IMR-90 (cell line): Measurements from ENCODE around the gene MYH11. TPM values are rescaled to one million over a fixed set of nuclear protein-coding genes. Genes with fewer than 3 reads are reported as not detected.

Source experiments
- ATAC-seq: fragments of 200-7000 bp; cut with Tn5 transposase; 2 replicates; pipeline ENCODE4 v1.9.1; 2020; ENCODE audit warnings: low read depth, mild to moderate bottlenecking, moderate library complexity
- BruUV-seq: library from RNA; stranded (reverse); fragments of 400-500 nt; replicated peaks from 2 replicates; lab custom pipeline; 2021; lab: Mats Ljungman, UMichigan
- CTCF ChIA-PET: fragments of 300-600 bp; formaldehyde crosslinking; extraction: SDS; loops from one replicate; lab custom pipeline; 2021; ENCODE audit warnings: antibody characterized with exemption; lab: Yijun Ruan, JAX
- POLR2A ChIA-PET: fragments of 300-600 bp; sonication (Branson Sonifier 250); formaldehyde crosslinking; loops from one replicate; lab custom pipeline; 2022; ENCODE audit warnings: antibody characterized with exemption; ENCODE audit not compliant: unreplicated experiment; lab: Charles Lee
- DNase-seq: peaks from one replicate; pipeline ENCODE4 v3.0.0; 2013
- H2AFZ ChIP-seq: replicated peaks from 2 replicates; pipeline ENCODE3; 2013; ENCODE audit warnings: low read length, mild to moderate bottlenecking; ENCODE audit not compliant: poor library complexity
- H2AK5ac ChIP-seq: 2 replicates; pipeline ENCODE4 v1.6.1; 2013; ENCODE audit warnings: low read depth, low read length, inconsistent platforms
- H2AK9ac ChIP-seq: replicated peaks from 2 replicates; pipeline ENCODE3; 2013; ENCODE audit warnings: mild to moderate bottlenecking, low read depth, low read length, moderate library complexity; ENCODE audit not compliant: poor library complexity
- H2BK120ac ChIP-seq: 2 replicates; pipeline ENCODE4 v1.6.1; 2013; ENCODE audit warnings: low read depth, low read length, inconsistent platforms
- H2BK15ac ChIP-seq: 3 replicates; pipeline ENCODE4 v1.6.1; 2013; ENCODE audit warnings: low read depth, low read length, inconsistent platforms
- H2BK20ac ChIP-seq: 2 replicates; pipeline ENCODE4 v1.6.1; 2013; ENCODE audit warnings: low read depth, mild to moderate bottlenecking, inconsistent platforms, low read length, moderate library complexity
- H2BK5ac ChIP-seq: 2 replicates; pipeline ENCODE4 v1.6.1; 2013; ENCODE audit warnings: mild to moderate bottlenecking, low read depth, low read length, inconsistent platforms; ENCODE audit not compliant: poor library complexity, severe bottlenecking
- H3K14ac ChIP-seq: replicated peaks from 2 replicates; pipeline ENCODE4 v1.6.1; 2013; ENCODE audit warnings: low read depth, low read length, inconsistent platforms
- H3K18ac ChIP-seq: 2 replicates; pipeline ENCODE4 v1.6.1; 2013; ENCODE audit warnings: low read depth, low read length, control low read depth
- H3K23ac ChIP-seq: 2 replicates; pipeline ENCODE4 v1.6.1; 2013; ENCODE audit warnings: low read depth, low read length, inconsistent platforms
- H3K27ac ChIP-seq: 2 replicates; pipeline ENCODE4 v1.5.1; 2013; ENCODE audit warnings: mild to moderate bottlenecking, control low read depth, low read length; ENCODE audit not compliant: insufficient read depth
- H3K27me3 ChIP-seq: 2 replicates; pipeline ENCODE4 v1.6.1; 2013; ENCODE audit warnings: low read length; ENCODE audit not compliant: control insufficient read depth, insufficient read depth
- H3K36me3 ChIP-seq: 2 replicates; pipeline ENCODE4 v1.6.1; 2013; ENCODE audit warnings: low read length, mixed read lengths; ENCODE audit not compliant: control insufficient read depth, insufficient read depth
- H3K4ac ChIP-seq: 2 replicates; pipeline ENCODE4 v1.6.1; 2013; ENCODE audit warnings: low read depth, low read length, inconsistent platforms
- H3K4me1 ChIP-seq: 2 replicates; pipeline ENCODE4 v1.6.1; 2013; ENCODE audit warnings: low read length, mixed read lengths; ENCODE audit not compliant: control insufficient read depth, insufficient read depth
- H3K4me2 ChIP-seq: 2 replicates; pipeline ENCODE4 v1.6.1; 2013; ENCODE audit warnings: low read depth, mild to moderate bottlenecking, control low read depth, low read length, moderate library complexity
- H3K4me3 ChIP-seq: 2 replicates; pipeline ENCODE4 v1.5.1; 2013; ENCODE audit warnings: low read depth, mild to moderate bottlenecking, control low read depth, low read length, moderate library complexity; ENCODE audit not compliant: insufficient read depth
- H3K56ac ChIP-seq: 2 replicates; pipeline ENCODE4 v1.6.1; 2013; ENCODE audit warnings: low read length, inconsistent platforms; ENCODE audit not compliant: insufficient read depth; ENCODE audit errors: extremely low read depth
- H3K79me1 ChIP-seq, 2 experiments: 2 replicates each; pipeline ENCODE4 v1.6.1; 2013; ENCODE audit warnings: low read length in 2 of 2, inconsistent platforms in 1 of 2, low read depth in 1 of 2
- H3K9ac ChIP-seq: 2 replicates; pipeline ENCODE4 v1.6.1; 2013; ENCODE audit warnings: low read depth, low read length, control low read depth
- H3K9me1 ChIP-seq: 2 replicates; pipeline ENCODE4 v1.6.1; 2013; ENCODE audit warnings: low read length, inconsistent platforms; ENCODE audit not compliant: insufficient read depth
- H3K9me3 ChIP-seq: 2 replicates; pipeline ENCODE4 v1.6.1; 2013; ENCODE audit warnings: low read length; ENCODE audit not compliant: control insufficient read depth, insufficient read depth
- H4K20me1 ChIP-seq: 2 replicates; pipeline ENCODE4 v1.6.1; 2013; ENCODE audit warnings: low read length, inconsistent platforms; ENCODE audit not compliant: insufficient read depth
- H4K5ac ChIP-seq: 2 replicates; pipeline ENCODE4 v1.6.1; 2013; ENCODE audit warnings: mild to moderate bottlenecking, low read depth, low read length, control low read depth
- H4K8ac ChIP-seq, 2 experiments: 2 replicates each; pipeline ENCODE4 v1.6.1; 2013; ENCODE audit warnings: low read depth in 2 of 2, low read length in 2 of 2, control low read depth in 1 of 2, inconsistent platforms in 1 of 2
- H4K91ac ChIP-seq: 2 replicates; pipeline ENCODE4 v1.6.1; 2013; ENCODE audit warnings: low read depth, low read length, inconsistent platforms; ENCODE audit not compliant: insufficient read depth
- BHLHE40 ChIP-seq: fragments of 150-350 bp; IDR thresholded peaks from 2 replicates; pipeline ENCODE4 v1.6.1; 2016; ENCODE audit warnings: mild to moderate bottlenecking, low read depth, low read length
- CEBPB ChIP-seq: IDR thresholded peaks from 2 replicates; pipeline ENCODE4 v1.6.1; 2012; ENCODE audit warnings: low read depth, low read length, improper control_type of control experiment
- CHD1 ChIP-seq: IDR thresholded peaks from 2 replicates; pipeline ENCODE4 v1.6.1; 2012; ENCODE audit warnings: low read depth, low read length, improper control_type of control experiment
- FOS ChIP-seq: fragments of 150-350 bp; IDR thresholded peaks from 2 replicates; pipeline ENCODE4 v1.6.1; 2016; ENCODE audit warnings: low read depth, low read length
- MAFK ChIP-seq: IDR thresholded peaks from 2 replicates; pipeline ENCODE4 v1.6.1; 2012; ENCODE audit warnings: low read depth, low read length, improper control_type of control experiment
- MAZ ChIP-seq: IDR thresholded peaks from 2 replicates; pipeline ENCODE4 v1.6.1; 2012; ENCODE audit warnings: low read depth, mild to moderate bottlenecking, low read length, improper control_type of control experiment, moderate library complexity, borderline replicate concordance
- MXI1 ChIP-seq: IDR thresholded peaks from 2 replicates; pipeline ENCODE4 v1.6.1; 2012; ENCODE audit warnings: low read depth, mild to moderate bottlenecking, low read length, moderate library complexity, borderline replicate concordance
- NFE2L2 ChIP-seq: fragments of 150-350 bp; IDR thresholded peaks from 2 replicates; pipeline ENCODE4 v1.6.1; 2016; ENCODE audit warnings: low read depth, mild to moderate bottlenecking, low read length
- POLR2A ChIP-seq: IDR thresholded peaks from 2 replicates; pipeline ENCODE4 v1.6.1; 2012; ENCODE audit warnings: mild to moderate bottlenecking, low read depth, low read length
- RAD21 ChIP-seq: IDR thresholded peaks from 2 replicates; pipeline ENCODE4 v1.6.1; 2012; ENCODE audit warnings: low read length, improper control_type of control experiment
- RCOR1 ChIP-seq: IDR thresholded peaks from 2 replicates; pipeline ENCODE4 v1.6.1; 2012; ENCODE audit warnings: mild to moderate bottlenecking, low read length, improper control_type of control experiment; ENCODE audit not compliant: insufficient replicate concordance
- RFX5 ChIP-seq: IDR thresholded peaks from 2 replicates; pipeline ENCODE4 v1.8.0; 2012; ENCODE audit warnings: low read depth, mild to moderate bottlenecking, low read length, moderate library complexity
- SMC3 ChIP-seq: fragments of 150-350 bp; IDR thresholded peaks from 2 replicates; pipeline ENCODE4 v1.6.1; 2016; ENCODE audit warnings: low read depth, mild to moderate bottlenecking, antibody characterized with exemption, low read length, moderate library complexity
- WGBS, 2 experiments: methylation state at CpG; one replicate each; pipeline versions ENCODE4 v1.1.5 to v1.1.7; 2013; ENCODE audit warnings: missing lambda C conversion rate in 2 of 2; ENCODE audit not compliant: insufficient read length in 1 of 2; ENCODE audit errors: extremely low coverage in 2 of 2; 5-methylcytosine and 5-hydroxymethylcytosine counted together
- dilution Hi-C: fragments of 300-500 bp; cut with HindIII; formaldehyde crosslinking; loops from one replicate; pipeline ENCODE4 v1.14.3; 2018; ENCODE audit warnings: low sequenced_read_pairs; ENCODE audit not compliant: unreplicated experiment
- in situ Hi-C: fragments of 300-500 bp; cut with MboI; formaldehyde crosslinking; loops from 3 replicates; pipeline ENCODE4 v1.14.3; 2019; ENCODE audit warnings: low sequenced_read_pairs, inconsistent platforms, mixed read lengths
- intact Hi-C: fragments of 100-400 bp; cut with micrococcal nuclease; formaldehyde crosslinking; loops from 2 replicates; pipeline ENCODE4 v1.10.0; 2022
- polyA plus RNA-seq, 3 experiments: library from polyadenylated mRNA; depleted of rRNA; stranded (reverse); fragments of >200 nt; gene quantifications; 2 replicates each; pipeline ENCODE4 v1.2.3, GENCODE V29; 2012; ENCODE audit warnings: low replicate concordance in 1 of 3
- total RNA-seq: library from RNA; depleted of rRNA; stranded (reverse); fragments of >200 nt; gene quantifications from 2 replicates; pipeline ENCODE4 v1.2.3, GENCODE V29; 2012
- TF ChIP-seq, protein P1 (sequence below): fragments of 150-350 bp; IDR thresholded peaks from 2 replicates; pipeline ENCODE4 v1.6.1; 2017; ENCODE audit warnings: mild to moderate bottlenecking, antibody characterized with exemption, low read length, low read depth
- TF ChIP-seq, protein P2 (sequence below): conservative IDR thresholded peaks from 2 replicates; pipeline ENCODE4 v1.5.1; 2012; ENCODE audit warnings: mild to moderate bottlenecking, low read depth, low read length, improper control_type of control experiment
- TF ChIP-seq, protein P3 (sequence below): fragments of 150-350 bp; IDR thresholded peaks from 2 replicates; pipeline ENCODE4 v1.6.1; 2016; ENCODE audit warnings: low read depth, mild to moderate bottlenecking, low read length, moderate library complexity, borderline replicate concordance

The MYH11 gene
- total and polyA plus RNA-seq, 2 of the 4 experiments (the other 2 are of a cell fraction) = under 0.01 to 0.12 TPM

DNA sequence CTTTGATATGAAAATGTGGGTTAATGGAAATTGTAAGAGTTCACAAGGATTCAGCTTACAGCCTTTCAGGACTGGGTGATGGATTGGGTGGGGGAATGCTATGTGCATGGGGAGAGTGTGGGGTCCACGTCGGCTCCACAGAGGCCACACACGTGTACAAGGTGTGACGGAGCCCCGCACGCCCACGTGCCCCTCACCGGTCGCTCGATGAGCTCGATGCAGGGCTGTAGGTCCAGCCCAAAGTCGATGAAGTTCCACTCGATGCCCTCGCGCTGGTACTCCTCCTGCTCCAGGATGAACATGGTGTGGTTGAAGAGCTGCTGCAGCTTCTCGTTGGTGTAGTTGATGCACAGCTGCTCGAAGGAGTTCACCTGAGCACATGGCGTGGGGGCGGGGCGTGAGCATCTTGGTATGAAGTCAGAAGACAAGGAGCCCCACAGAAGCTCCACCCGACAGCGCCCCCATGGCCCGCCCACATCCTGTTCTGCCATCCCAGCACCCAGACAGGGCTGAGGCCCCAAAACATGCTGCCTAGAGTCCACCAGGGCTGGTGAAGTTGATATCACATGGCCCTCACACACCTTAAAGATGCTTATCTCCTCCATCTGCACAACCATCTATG lies 99.1 kb downstream of the MYH11 start:
- intact Hi-C loops (no loop called here), in situ Hi-C loops (no loop called here), dilution Hi-C loops (no loop called here)
- no peaks in the 10 kb centered on the region for H3K4me1 ChIP-seq
- ChIA-PET POLR2A (no interaction called here), CTCF (interaction anchor here (0.6 to 1.0 kb wide), 2 partner anchors 8 to 13 kb away, joined by 4 to 5 read pairs; no protein-coding TSS in a partner anchor)
- H2AK9ac ChIP-seq = no peak overlapping the region
- H4K20me1 ChIP-seq = no peaks in the 10 kb centered on the region
- H3K4me3 ChIP-seq = no peak overlapping the region
- DNase-seq (no peak), ATAC-seq (no peak)
- no peak overlapping the region for H2BK120ac ChIP-seq
- no peak overlapping the region for H4K91ac ChIP-seq
- no peak overlapping the region for H2BK20ac ChIP-seq
- H3K4me2 ChIP-seq = no peak overlapping the region
- no peak overlapping the region for H4K5ac ChIP-seq
- H2BK5ac ChIP-seq = no peak overlapping the region
- no peak overlapping the region for H3K9ac ChIP-seq
- no peak for TF ChIP-seq MAFK
- TF ChIP-seq BHLHE40 = no peak
- no peak for TF ChIP-seq MAZ
- TF ChIP-seq POLR2A = no peak
- TF ChIP-seq, protein P1, sequence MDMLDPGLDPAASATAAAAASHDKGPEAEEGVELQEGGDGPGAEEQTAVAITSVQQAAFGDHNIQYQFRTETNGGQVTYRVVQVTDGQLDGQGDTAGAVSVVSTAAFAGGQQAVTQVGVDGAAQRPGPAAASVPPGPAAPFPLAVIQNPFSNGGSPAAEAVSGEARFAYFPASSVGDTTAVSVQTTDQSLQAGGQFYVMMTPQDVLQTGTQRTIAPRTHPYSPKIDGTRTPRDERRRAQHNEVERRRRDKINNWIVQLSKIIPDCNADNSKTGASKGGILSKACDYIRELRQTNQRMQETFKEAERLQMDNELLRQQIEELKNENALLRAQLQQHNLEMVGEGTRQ = no peak
- TF ChIP-seq, protein P2, sequence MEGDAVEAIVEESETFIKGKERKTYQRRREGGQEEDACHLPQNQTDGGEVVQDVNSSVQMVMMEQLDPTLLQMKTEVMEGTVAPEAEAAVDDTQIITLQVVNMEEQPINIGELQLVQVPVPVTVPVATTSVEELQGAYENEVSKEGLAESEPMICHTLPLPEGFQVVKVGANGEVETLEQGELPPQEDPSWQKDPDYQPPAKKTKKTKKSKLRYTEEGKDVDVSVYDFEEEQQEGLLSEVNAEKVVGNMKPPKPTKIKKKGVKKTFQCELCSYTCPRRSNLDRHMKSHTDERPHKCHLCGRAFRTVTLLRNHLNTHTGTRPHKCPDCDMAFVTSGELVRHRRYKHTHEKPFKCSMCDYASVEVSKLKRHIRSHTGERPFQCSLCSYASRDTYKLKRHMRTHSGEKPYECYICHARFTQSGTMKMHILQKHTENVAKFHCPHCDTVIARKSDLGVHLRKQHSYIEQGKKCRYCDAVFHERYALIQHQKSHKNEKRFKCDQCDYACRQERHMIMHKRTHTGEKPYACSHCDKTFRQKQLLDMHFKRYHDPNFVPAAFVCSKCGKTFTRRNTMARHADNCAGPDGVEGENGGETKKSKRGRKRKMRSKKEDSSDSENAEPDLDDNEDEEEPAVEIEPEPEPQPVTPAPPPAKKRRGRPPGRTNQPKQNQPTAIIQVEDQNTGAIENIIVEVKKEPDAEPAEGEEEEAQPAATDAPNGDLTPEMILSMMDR = no peak
- TF ChIP-seq, protein P3, sequence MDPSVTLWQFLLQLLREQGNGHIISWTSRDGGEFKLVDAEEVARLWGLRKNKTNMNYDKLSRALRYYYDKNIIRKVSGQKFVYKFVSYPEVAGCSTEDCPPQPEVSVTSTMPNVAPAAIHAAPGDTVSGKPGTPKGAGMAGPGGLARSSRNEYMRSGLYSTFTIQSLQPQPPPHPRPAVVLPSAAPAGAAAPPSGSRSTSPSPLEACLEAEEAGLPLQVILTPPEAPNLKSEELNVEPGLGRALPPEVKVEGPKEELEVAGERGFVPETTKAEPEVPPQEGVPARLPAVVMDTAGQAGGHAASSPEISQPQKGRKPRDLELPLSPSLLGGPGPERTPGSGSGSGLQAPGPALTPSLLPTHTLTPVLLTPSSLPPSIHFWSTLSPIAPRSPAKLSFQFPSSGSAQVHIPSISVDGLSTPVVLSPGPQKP = no peak
- TF ChIP-seq RFX5 = no peak
- no peak for TF ChIP-seq MXI1
- no peak for TF ChIP-seq CHD1
- TF ChIP-seq SMC3 = no peak
- TF ChIP-seq RCOR1 = no peak
- no peak for TF ChIP-seq FOS
- TF ChIP-seq NFE2L2 = no peak
- TF ChIP-seq CEBPB = no peak
- no peak for TF ChIP-seq RAD21
- H3K79me1 ChIP-seq = no peaks in the 10 kb centered on the region
- H2AK5ac ChIP-seq = no peak overlapping the region
- H2AFZ ChIP-seq = no peak overlapping the region
- no peak overlapping the region for H3K27ac ChIP-seq
- WGBS, 2 experiments = 86% methylated on average over 13 of the region's 23 CpGs; no CpG with 5 or more reads in 1 of the 2 experiments
- H3K14ac ChIP-seq = no peak overlapping the region
- H3K23ac ChIP-seq = no peak overlapping the region
- no peaks in the 10 kb centered on the region for H3K36me3 ChIP-seq
- H3K9me3 ChIP-seq = no peaks in the 10 kb centered on the region
- H2BK15ac ChIP-seq = no peak overlapping the region
- no peak overlapping the region for H3K18ac ChIP-seq
- peaks cover 3% of the 10 kb centered on the region; the same call in 1 of the 2 replicates for H3K27me3 ChIP-seq
- BruUV-seq = no TSS peak
- H3K4ac ChIP-seq = no peak overlapping the region
- no peaks in the 10 kb centered on the region for H3K9me1 ChIP-seq
- H4K8ac ChIP-seq = no peak overlapping the region
- no peak overlapping the region for H3K56ac ChIP-seq
